HEK293 (cell line): ENCODE results near the gene RNF44.

Source experiments
- CTCF ChIA-PET: fragments of 350-600 bp; formaldehyde crosslinking; extraction: SDS; loops from one replicate; lab custom pipeline; 2021; ENCODE audit warnings: antibody characterized with exemption; lab: Yijun Ruan, JAX
- POLR2A ChIA-PET: fragments of 300-600 bp; formaldehyde crosslinking; extraction: SDS; loops from one replicate; lab custom pipeline; 2020; ENCODE audit warnings: antibody characterized with exemption, inconsistent platforms; lab: Yijun Ruan, JAX
- H3K27ac ChIP-seq: fragments of 200-500 bp; sonication (Bioruptor generic); 2 replicates; pipeline ENCODE4 v1.5.1; 2014; ENCODE audit warnings: low read depth, low read length, control low read depth, inconsistent platforms; ENCODE audit errors: extremely low read depth
- H3K36me3 ChIP-seq, 2 experiments: fragments of 200-500 bp in 1 of 2; sonication (Bioruptor generic) in 1 of 2; 1 replicate in 1 of 2; 2 replicates in 1 of 2; pipeline ENCODE4 v1.5.1; 2014 to 2017; ENCODE audit warnings: inconsistent platforms in 2 of 2, low read length in 2 of 2; ENCODE audit not compliant: control insufficient read depth in 2 of 2, insufficient read depth in 1 of 2
- H3K4me1 ChIP-seq: fragments of 200-500 bp; sonication (Bioruptor generic); 2 replicates; pipeline ENCODE4 v1.5.1; 2014; ENCODE audit warnings: mild to moderate bottlenecking, low read length, inconsistent platforms; ENCODE audit not compliant: control insufficient read depth, insufficient read depth
- H3K4me3 ChIP-seq: 2 replicates; pipeline ENCODE4 v1.5.1; 2011; ENCODE audit warnings: low read depth, mild to moderate bottlenecking, control low read depth, low read length, moderate library complexity
- H3K9me3 ChIP-seq: fragments of 200-500 bp; sonication (Bioruptor generic); 2 replicates; pipeline ENCODE4 v1.5.1; 2014; ENCODE audit warnings: low read depth, low read length, inconsistent platforms; ENCODE audit not compliant: control insufficient read depth, insufficient read depth
- KLF8 ChIP-seq: fragments of 450-650 bp; formaldehyde crosslinking; IDR thresholded peaks from 2 replicates; pipeline ENCODE4 v1.5.1; 2016; ENCODE audit warnings: missing biosample characterization, missing genetic modification characterization
- YY2 ChIP-seq: fragments of 450-650 bp; formaldehyde crosslinking; IDR thresholded peaks from 2 replicates; pipeline ENCODE4 v1.5.1; 2016; ENCODE audit warnings: missing biosample characterization, missing genetic modification characterization
- ZFP41 ChIP-seq: fragments of 450-650 bp; formaldehyde crosslinking; IDR thresholded peaks from 2 replicates; pipeline ENCODE4 v1.5.1; 2016; ENCODE audit warnings: missing biosample characterization, missing genetic modification characterization, borderline replicate concordance
- ZIC2 ChIP-seq: fragments of 450-650 bp; formaldehyde crosslinking; IDR thresholded peaks from 2 replicates; pipeline ENCODE4 v1.5.1; 2016; ENCODE audit warnings: missing biosample characterization, missing genetic modification characterization
- ZNF146 ChIP-seq: fragments of 450-650 bp; formaldehyde crosslinking; IDR thresholded peaks from 2 replicates; pipeline ENCODE4 v1.5.1; 2016; ENCODE audit warnings: missing biosample characterization, missing genetic modification characterization
- ZNF184 ChIP-seq: fragments of 450-650 bp; IDR thresholded peaks from 2 replicates; pipeline ENCODE4 v1.5.1; 2018; ENCODE audit warnings: missing biosample characterization, mild to moderate bottlenecking, missing genetic modification characterization
- ZNF211 ChIP-seq: fragments of 450-650 bp; formaldehyde crosslinking; IDR thresholded peaks from 2 replicates; pipeline ENCODE4 v1.5.1; 2016; ENCODE audit warnings: low read depth, missing biosample characterization, missing genetic modification characterization
- ZNF391 ChIP-seq: fragments of 450-650 bp; formaldehyde crosslinking; IDR thresholded peaks from 2 replicates; pipeline ENCODE4 v1.5.1; 2016; ENCODE audit warnings: low read depth, missing biosample characterization, missing genetic modification characterization, borderline replicate concordance
- ZNF529 ChIP-seq: fragments of 450-650 bp; formaldehyde crosslinking; IDR thresholded peaks from 2 replicates; pipeline ENCODE4 v1.5.1; 2017; ENCODE audit warnings: missing genetic modification characterization, missing biosample characterization; ENCODE audit not compliant: insufficient replicate concordance

The RNF44 gene

GRCh38 chr5:176481711-176482110, 55.5 kb downstream of the RNF44 start:
- Histone ChIP-seq H3K9me3 (no peaks in the 10 kb centered on the region), H3K27ac (no peak overlapping the region)
- TF ChIP-seq ZNF211 (tag by site-specific recombination), result no peak
- no peak for TF ChIP-seq ZIC2 (tag by site-specific recombination)
- TF ChIP-seq YY2 (tag by site-specific recombination), result no peak
- no peak for TF ChIP-seq ZNF391
- no peak for TF ChIP-seq ZNF146
- TF ChIP-seq ZNF184 (tag by site-specific recombination), result peak; percentile 92
- TF ChIP-seq KLF8 (tag by site-specific recombination), result no peak
- no peak for TF ChIP-seq ZFP41 (tag by site-specific recombination)
- TF ChIP-seq ZNF529 (tag by site-specific recombination), result no peak
- TF ChIP-seq, all 188 proteins: peak for 1
- no peak overlapping the region for H3K4me3 ChIP-seq
- ChIA-PET CTCF (no interaction called here), POLR2A (no interaction called here)
- H3K4me1 ChIP-seq, result no peaks in the 10 kb centered on the region
- peaks cover 26 to 59% of the 10 kb centered on the region in 2 experiments for H3K36me3 ChIP-seq
